ENCODE results near the gene NFIA.

The NFIA gene

GRCh38 chr1:61280452-61280851 is 198.1 kb downstream of the NFIA start:
- no peak for DNase-seq

GRCh38 chr1:61282387-61282786 is 200.0 kb downstream of the NFIA start:
- no peak for DNase-seq

GRCh38 chr1:61284248-61284854 is 202.0 kb downstream of the NFIA start:
- DNase-seq: no peak

- no peak for DNase-seq
These were observed 202.6 kb downstream of the NFIA start for GRCh38 chr1:61284936-61285335.

GRCh38 chr1:61285371-61285885 is 203.1 kb downstream of the NFIA start:
- DNase-seq: no peak

- DNase-seq: no peak
These were observed 204.7 kb downstream of the NFIA start for GRCh38 chr1:61287014-61287413.

- DNase-seq: no peak
These were observed 205.4 kb downstream of the NFIA start for GRCh38 chr1:61287734-61288133.

- DNase-seq: no peak
These were observed 207.1 kb downstream of the NFIA start for GRCh38 chr1:61289232-61290098.

GRCh38 chr1:61290525-61290924 is 208.2 kb downstream of the NFIA start:
- no peak for DNase-seq

GRCh38 chr1:61293197-61293596 is 210.8 kb downstream of the NFIA start:
- no peak for DNase-seq

- DNase-seq: no peak
These were observed 211.7 kb downstream of the NFIA start for GRCh38 chr1:61293986-61294504.

GRCh38 chr1:61294930-61295329 is 212.6 kb downstream of the NFIA start:
- DNase-seq: no peak

GRCh38 chr1:61295818-61296537 is 213.6 kb downstream of the NFIA start:
- no peak for DNase-seq

GRCh38 chr1:61297887-61298286 is 215.5 kb downstream of the NFIA start:
- DNase-seq: no peak

- no peak for DNase-seq
These were observed 217.1 kb downstream of the NFIA start for GRCh38 chr1:61299463-61299862.

- DNase-seq: no peak
These were observed 218.5 kb downstream of the NFIA start for GRCh38 chr1:61300899-61301298.

GRCh38 chr1:61301824-61302657 is 219.7 kb downstream of the NFIA start:
- DNase-seq: no peak

GRCh38 chr1:61307422-61308142 is 225.2 kb downstream of the NFIA start:
- DNase-seq: no peak

GRCh38 chr1:61310057-61310456 is 227.7 kb downstream of the NFIA start:
- no peak for DNase-seq

GRCh38 chr1:61310538-61310937 is 228.2 kb downstream of the NFIA start:
- no peak for DNase-seq

GRCh38 chr1:61313906-61314422 is 231.6 kb downstream of the NFIA start:
- DNase-seq: no peak

Measured in activated gamma-delta T cell (primary cell).